ENCODE measurements around the gene PTH2R.

GRCh38 chr2:208392300-208392699 is 14.3 kb upstream of the PTH2R start:
- TF ChIP-seq POLR2A (IDR thresholded peaks at IDR 0.05) = no peak
- no peak for TF ChIP-seq CTCF (IDR thresholded peaks at IDR 0.05)

All from tibial nerve (tissue), 3 donors.